ENCODE results near the gene KCNQ5. TPM values are rescaled to one million over a fixed set of nuclear protein-coding genes. Genes with fewer than 3 reads are reported as not detected.

Gene KCNQ5
- total RNA-seq, 4 donors from 2014 or later: 0.96 to 3.4 (median 1.5) TPM

- no peak for TF ChIP-seq POLR2AphosphoS5 (IDR thresholded peaks at IDR 0.05)
- no peak for TF ChIP-seq POLR2A (IDR thresholded peaks at IDR 0.05)
- TF ChIP-seq CTCF (IDR thresholded peaks at IDR 0.05): no peak
- TF ChIP-seq EP300 (IDR thresholded peaks at IDR 0.05): no peak
- H3K27ac ChIP-seq: no peak overlapping the region
- no peak overlapping the region for H3K4me3 ChIP-seq
- no peaks in the 10 kb centered on the region for H3K4me1 ChIP-seq
- ATAC-seq: no peak
- H3K9me3 ChIP-seq: no peaks in the 10 kb centered on the region
- H3K36me3 ChIP-seq: no peaks in the 10 kb centered on the region
- H3K27me3 ChIP-seq: no peaks in the 10 kb centered on the region
These were observed 408.4 kb downstream of the KCNQ5 start for GRCh38 chr6:73030257-73030656.

- Histone ChIP-seq H3K4me3 (no peak overlapping the region), H3K36me3 (no peaks in the 10 kb centered on the region), H3K4me1 (no peaks in the 10 kb centered on the region), H3K27ac (no peak overlapping the region), H3K27me3 (no peaks in the 10 kb centered on the region), H3K9me3 (no peaks in the 10 kb centered on the region)
- WGBS, 2 donors (ENCODE audit: low coverage in 1 of 2): 80 to 89% methylated on average over 7 to 9 of the region's 9 CpGs
- TF ChIP-seq POLR2A (IDR thresholded peaks at IDR 0.05): no peak
- no peak for TF ChIP-seq POLR2AphosphoS5 (IDR thresholded peaks at IDR 0.05)
- no peak for TF ChIP-seq CTCF (IDR thresholded peaks at IDR 0.05)
- no peak for ATAC-seq
These were observed 409.2 kb downstream of the KCNQ5 start for GRCh38 chr6:73030791-73031782.

GRCh38 chr6:73032586-73032985 lies 410.7 kb downstream of the KCNQ5 start:
- H3K27ac ChIP-seq: no peak overlapping the region
- ATAC-seq: no peak
- no peaks in the 10 kb centered on the region for H3K36me3 ChIP-seq
- H3K4me3 ChIP-seq: no peak overlapping the region
- H3K9me3 ChIP-seq: no peaks in the 10 kb centered on the region
- TF ChIP-seq CTCF (IDR thresholded peaks at IDR 0.05) (no peak), POLR2A (IDR thresholded peaks at IDR 0.05) (no peak)
- 70 to 88% methylated on average over 2 of the region's 2 CpGs for WGBS, 2 donors (ENCODE audit: low coverage in 1 of 2)
- no peaks in the 10 kb centered on the region for H3K4me1 ChIP-seq
- no peaks in the 10 kb centered on the region for H3K27me3 ChIP-seq

DNA sequence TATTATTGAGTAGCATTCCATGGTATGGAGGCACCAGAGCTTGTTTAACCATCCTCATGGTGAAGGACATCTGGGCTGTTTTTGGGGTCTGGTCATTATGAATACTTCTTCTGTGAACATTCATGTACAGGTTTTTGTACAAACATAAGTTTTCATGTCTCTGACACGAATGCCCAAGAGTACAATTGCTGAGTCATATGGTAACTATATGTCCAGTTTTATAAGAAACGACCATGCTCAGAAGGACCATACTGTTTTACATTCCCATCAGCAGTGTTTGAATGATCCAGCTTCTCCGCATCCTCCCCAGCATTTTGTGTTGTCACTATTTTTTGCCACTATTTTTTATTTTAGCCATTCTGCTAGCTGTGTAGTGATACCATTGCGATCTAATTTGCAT lies 414.8 kb downstream of the KCNQ5 start:
- Histone ChIP-seq H3K27me3 (no peaks in the 10 kb centered on the region), H3K27ac (no peak overlapping the region), H3K4me3 (no peak overlapping the region), H3K4me1 (no peaks in the 10 kb centered on the region), H3K9me3 (peaks cover 0 to 15% (median 0%) of the 10 kb centered on the region in 3 donors), H3K36me3 (no peaks in the 10 kb centered on the region)
- TF ChIP-seq EP300 (IDR thresholded peaks at IDR 0.05) (no peak), CTCF (IDR thresholded peaks at IDR 0.05) (no peak), POLR2A (IDR thresholded peaks at IDR 0.05) (no peak), POLR2AphosphoS5 (IDR thresholded peaks at IDR 0.05) (no peak)
- 79 to 84% methylated on average over 4 of the region's 4 CpGs for WGBS, 2 donors (ENCODE audit: low coverage in 1 of 2)
- no peak for ATAC-seq

DNA sequence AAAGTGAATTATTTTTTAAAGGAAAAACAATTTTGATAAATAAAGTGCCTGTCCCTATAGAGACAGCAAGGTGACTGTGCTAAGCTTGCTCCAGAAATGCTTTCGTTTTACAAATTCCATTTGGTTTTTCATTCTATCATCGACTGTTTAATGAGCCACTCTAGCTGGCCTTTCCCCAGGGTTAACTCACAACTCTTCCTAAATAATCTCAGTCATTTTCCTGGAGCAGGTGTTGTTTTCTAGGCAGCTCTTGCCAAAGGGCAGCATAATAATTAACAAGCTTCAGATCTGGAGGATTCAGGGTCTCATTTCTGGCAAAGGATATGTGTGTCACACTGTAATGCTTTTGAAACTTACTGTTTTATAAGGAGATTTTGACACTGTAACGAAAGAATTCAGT lies 419.2 kb downstream of the KCNQ5 start:
- Histone ChIP-seq H3K4me1 (no peaks in the 10 kb centered on the region), H3K9me3 (peaks cover 0 to 15% (median 0%) of the 10 kb centered on the region in 3 donors), H3K27me3 (no peaks in the 10 kb centered on the region), H3K27ac (no peak overlapping the region), H3K36me3 (no peaks in the 10 kb centered on the region), H3K4me3 (no peak overlapping the region)
- ATAC-seq: no peak
- 54% methylated on average over 3 of the region's 3 CpGs for WGBS, 2 donors (ENCODE audit: low coverage in 1 of 2)
- TF ChIP-seq POLR2A (IDR thresholded peaks at IDR 0.05) (no peak), EP300 (IDR thresholded peaks at IDR 0.05) (no peak), CTCF (IDR thresholded peaks at IDR 0.05) (no peak), POLR2AphosphoS5 (IDR thresholded peaks at IDR 0.05) (no peak)
